Retinal pigment epithelial cell (primary cell): ENCODE data around the gene KLF8.

Experiments
- DNase-seq: peaks from one replicate; pipeline ENCODE4 v3.0.0-alpha.2; 2010; ENCODE audit warnings: low read depth
- H3K4me3 ChIP-seq: 2 replicates; pipeline ENCODE4 v1.5.1; 2011; ENCODE audit warnings: mild to moderate bottlenecking, low read length, control low read depth, moderate library complexity
- CTCF ChIP-seq: conservative IDR thresholded peaks from 2 replicates; pipeline ENCODE4 v1.5.1; 2011; ENCODE audit warnings: low read depth, low read length, control low read depth, inconsistent platforms

The KLF8 gene

GRCh38 chrX:56308726-56309125, 76.6 kb downstream of the KLF8 start:
- no peak for TF ChIP-seq CTCF
- H3K4me3 ChIP-seq, result no peak overlapping the region
- DNase-seq, result no peak

- H3K4me3 ChIP-seq, result no peak overlapping the region
- TF ChIP-seq CTCF, result no peak
- no peak for DNase-seq
These were observed 77.7 kb downstream of the KLF8 start for GRCh38 chrX:56309881-56310280.

- DNase-seq, result no peak
- TF ChIP-seq CTCF, result no peak
- H3K4me3 ChIP-seq, result no peak overlapping the region
These were observed 78.4 kb downstream of the KLF8 start for GRCh38 chrX:56310581-56310980.

- DNase-seq, result no peak
- no peak for TF ChIP-seq CTCF
- H3K4me3 ChIP-seq, result no peak overlapping the region
These were observed 81.2 kb downstream of the KLF8 start for GRCh38 chrX:56313308-56313707.

- H3K4me3 ChIP-seq, result no peak overlapping the region
- no peak for DNase-seq
- TF ChIP-seq CTCF, result no peak
These were observed 82.2 kb downstream of the KLF8 start for GRCh38 chrX:56314334-56314733.

GRCh38 chrX:56318076-56318475, 85.9 kb downstream of the KLF8 start:
- DNase-seq, result no peak
- no peak for TF ChIP-seq CTCF
- no peak overlapping the region for H3K4me3 ChIP-seq

- TF ChIP-seq CTCF, result no peak
- no peak for DNase-seq
These were observed 87.0 kb downstream of the KLF8 start for GRCh38 chrX:56319165-56319564.

More at GRCh38 chrX:56319165-56319564, 87.0 kb downstream of the KLF8 start:
- H3K4me3 ChIP-seq, result no peak overlapping the region
